Stimulated activated CD4-positive, alpha-beta T cell treated with anti-CD3 and anti-CD28 coated beads, Interleukin-15, amount 100 ng/mL, for 48 hours (primary cell): ENCODE data around the gene VAV2.

ENCODE experiments used
- DNase-seq, 2 donors: peaks; one replicate each; pipeline ENCODE4 v3.0.0-alpha.2; 2020; ENCODE audit warnings: low read depth in 2 of 2

Gene VAV2

DNA sequence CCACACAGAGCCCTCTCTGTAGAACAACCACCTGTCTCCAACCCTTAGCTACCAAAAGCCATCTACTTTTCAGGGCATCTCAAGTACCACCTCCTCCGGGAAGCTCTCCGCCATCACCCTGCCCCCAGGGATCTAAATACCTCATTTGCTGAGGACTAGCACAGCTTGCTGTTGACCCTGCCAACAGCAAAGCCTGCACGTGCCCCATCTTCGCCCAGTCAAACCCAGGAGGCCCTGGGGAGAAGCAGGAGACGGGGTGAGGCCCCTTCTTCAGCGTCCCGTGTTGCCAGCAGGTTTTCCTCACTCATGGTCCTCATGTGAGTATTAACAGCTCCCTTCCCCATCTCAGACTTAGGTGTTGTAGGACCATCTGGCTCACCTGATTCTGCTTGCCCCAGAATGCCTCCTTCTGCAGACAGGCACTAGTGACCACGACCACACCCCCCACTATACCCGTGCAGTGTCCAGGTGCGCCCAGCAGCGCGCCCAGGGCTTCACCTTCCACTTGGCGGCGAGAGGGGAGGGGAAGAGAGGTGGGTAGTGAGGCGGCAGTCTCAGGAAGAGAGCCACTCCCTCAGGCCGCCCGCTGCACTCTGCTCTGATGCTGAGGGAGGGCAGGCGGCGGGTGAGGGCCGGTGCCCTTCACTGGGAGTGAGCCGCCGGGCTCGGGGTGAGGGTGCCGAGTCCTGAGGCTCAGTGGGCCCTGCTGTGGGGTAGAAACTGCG is 11.1 kb downstream of the VAV2 start:
- no peak for DNase-seq

DNA sequence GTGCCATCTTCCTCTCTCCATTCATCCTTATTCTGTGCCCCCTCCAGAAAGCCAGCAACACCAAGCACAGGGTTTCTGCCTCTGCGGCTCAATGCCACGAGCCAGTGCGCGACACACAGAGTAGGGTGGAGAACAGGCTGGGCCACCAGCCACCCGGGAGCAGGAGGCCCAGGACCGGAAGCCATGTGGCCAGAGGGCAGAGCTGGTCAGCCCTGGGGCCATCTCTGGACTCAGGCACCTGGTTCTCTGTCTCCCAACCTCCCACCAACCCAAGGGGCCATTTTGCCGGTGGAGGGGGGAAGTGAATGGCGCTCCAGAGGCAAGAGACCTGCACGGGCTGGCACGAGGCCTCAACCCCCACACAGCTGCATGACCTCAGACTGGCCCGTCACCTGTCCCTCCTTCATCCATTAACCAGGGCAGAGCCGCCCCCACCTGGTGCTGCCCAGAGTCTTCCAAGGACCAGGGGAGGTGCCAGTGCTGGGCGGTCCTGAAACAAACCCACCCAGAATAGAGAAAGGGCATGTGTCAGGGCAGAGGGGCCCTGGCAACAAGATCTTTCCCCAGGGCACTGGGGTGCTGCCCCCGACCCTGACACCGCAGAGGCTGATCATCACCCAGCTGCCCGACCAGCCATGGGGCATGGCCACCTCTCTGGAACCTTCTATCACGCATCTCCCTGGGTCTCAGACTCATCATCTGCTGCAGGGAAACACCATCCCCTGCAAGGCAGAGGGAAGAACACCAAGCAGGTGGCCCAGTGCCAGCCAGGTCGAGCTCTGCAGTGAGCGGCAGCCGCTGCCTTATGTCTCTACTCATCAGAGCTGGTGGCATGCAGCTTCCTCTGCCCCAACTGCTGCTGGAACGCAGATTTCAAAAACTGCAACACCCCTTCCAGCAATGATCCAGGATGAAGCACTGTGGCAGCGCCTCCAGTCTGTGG is 11.9 kb downstream of the VAV2 start:
- DNase-seq, result no peak

DNA sequence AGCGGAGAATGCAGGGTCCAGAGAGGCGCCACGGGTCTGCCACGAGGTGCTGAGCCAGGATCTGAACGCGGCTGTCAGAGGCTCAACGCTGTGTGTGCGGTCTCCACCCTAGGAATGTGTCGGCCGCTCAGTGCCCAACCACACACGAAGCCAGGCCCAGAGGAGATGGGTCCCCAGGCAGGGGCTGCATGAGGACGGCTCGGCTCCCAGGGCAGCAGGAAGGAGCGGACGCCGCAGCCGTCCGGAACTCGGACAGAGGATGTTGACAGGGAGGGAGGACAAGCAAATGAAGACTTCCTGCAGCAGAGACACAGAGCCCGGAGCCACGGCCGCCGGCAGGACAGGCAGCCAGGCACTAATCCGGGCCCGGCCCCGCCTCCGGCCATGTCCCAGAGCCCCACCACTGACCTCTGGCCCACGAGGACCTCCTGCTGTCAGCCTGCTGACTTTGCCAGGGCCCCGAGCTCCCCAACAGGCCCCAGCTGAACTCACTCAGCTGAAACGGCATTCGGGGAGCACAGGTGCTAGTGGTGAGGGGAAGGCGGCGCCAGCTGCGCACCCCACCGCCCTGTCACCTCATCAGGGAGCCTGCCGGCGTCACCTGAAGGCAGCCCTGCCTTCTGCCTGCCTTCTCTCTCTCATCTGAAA is 12.7 kb downstream of the VAV2 start:
- DNase-seq, result no peak

DNA sequence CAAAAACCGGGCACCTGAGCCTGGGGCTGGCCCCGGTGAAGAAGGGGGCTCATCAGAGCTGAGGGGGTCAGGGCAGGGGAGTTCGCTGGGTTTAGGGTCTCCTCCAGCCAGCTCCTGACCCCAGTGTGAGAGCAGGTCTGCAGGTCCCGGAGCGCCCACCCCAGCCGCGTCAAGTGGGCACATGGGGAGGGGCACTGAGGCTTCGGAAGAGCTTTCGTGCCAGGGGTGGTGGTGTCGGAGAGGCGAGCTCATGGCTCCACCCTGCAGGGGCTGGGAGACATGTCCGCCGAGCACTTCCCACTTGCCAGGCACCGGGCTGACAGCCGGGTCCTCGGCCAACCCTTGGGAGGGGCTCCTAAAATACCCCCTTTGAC is 13.2 kb downstream of the VAV2 start:
- no peak for DNase-seq

DNA sequence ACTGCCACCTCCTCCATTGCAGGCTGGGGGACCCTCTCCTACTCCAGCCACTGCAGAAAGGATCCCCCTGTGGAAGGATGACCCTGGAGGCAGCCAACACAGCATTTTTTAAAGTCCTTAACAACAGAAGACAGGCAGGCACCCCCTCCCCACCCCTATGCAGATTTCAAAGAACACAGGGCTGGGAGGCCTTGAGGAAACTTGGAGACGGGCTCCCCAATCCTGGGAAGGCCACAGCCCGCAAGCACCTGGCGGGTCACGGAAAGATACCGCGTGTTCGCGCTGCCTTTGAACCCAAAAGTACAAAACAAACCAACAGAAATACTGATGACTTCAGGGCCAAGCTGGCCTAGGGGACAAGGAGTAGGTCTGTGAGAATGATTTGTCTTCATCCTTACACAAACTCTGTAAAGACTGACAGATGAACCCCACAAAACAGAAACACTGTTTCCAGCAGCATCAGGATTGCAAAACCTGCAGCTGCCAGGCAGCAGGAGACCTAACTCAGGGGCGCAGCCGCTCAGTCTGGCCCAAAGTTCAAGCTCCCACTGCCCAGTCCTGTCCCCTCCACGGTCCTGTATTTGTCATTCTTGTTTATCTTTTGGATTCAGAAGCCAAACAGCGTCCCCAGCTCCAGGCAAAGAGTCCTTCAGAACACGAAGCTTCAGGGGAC is 13.8 kb downstream of the VAV2 start:
- DNase-seq, result no peak

DNA sequence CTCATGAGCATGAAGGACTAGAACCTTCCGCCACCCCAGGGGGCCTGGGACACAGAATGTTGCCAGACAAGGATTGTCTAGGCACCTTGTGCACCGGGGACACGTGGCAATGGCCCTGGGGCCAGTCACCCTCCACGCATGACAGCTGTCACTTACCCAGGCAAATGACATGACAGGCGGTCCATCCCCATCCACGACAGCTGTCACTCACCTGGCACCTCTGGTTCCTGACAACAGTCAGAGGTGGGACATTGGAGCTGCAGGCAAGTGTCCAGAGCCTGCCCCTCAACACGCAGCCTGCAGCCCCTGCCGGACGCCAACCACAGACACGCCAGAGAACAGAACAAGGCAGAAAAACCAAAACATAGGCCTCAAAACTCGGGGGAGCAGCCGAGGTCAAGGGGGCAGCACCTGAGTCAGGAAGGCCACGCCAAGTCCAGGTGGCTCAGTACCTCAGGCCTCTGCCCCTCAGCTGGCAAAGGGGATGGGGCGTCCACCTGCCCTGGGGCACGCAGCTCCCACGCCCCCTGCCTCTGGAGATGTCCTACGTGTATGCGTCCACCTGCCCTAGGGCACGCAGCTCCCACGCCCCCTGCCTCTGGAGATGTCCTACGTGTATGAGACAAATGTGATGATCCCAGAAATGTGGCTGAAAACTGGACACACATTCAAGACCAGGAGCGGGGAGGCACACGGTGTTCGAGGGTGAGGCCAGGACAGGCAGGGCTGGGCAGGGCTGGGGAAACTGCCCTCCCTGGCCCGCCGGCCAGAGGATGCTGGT is 14.5 kb downstream of the VAV2 start:
- no peak for DNase-seq

DNA sequence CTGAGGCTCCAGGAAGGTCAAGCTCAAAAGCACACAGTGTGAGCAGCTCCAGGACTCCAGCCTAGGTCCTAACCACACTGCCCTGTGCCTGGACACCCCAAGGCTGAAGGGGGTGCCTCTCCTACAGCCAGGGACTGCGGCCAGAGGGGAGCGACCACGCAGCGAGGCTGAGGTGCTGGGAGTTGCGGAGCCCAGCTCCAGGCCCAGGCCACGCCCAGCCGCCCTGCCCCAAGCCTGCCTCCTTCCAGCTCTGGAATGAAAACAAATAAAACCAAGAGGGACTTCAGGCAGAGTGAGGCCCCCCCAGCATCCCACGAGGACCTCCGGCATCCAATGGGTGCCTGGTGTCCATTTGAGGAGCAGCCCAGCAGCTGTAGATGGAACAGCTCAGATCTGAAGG is 15.2 kb downstream of the VAV2 start:
- DNase-seq, result no peak

DNA sequence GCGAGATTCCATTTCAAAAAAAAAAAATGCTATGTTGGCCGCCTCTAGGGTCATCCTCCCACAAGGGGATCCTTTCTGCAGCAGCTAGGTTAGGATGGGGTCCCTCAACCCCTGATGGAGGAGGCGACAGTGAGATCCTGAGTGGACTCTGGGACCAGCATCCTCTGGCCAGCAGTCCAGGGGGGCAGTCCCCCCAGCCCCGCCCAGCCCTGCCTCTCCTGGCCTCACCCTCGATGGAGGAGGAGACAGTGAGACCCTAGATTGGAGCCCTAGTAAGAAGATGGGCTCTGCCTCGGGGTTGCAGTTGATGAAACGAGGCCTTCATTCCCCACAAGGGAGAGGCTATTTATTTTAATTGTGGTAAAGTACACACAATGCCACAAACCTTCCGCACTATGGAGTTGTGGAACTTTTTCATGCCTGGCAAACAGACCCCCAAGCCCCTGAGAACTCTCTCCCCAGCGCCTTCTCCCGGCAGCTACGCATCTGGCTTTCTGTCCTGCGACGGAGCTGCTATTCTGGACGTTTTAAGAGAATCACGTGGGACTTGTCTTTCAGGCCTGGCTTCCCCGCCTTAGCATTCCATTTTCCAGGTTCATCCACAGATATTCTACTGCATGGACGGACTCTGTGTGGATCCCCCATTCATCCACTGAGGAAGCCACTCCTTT is 15.8 kb downstream of the VAV2 start:
- no peak for DNase-seq

DNA sequence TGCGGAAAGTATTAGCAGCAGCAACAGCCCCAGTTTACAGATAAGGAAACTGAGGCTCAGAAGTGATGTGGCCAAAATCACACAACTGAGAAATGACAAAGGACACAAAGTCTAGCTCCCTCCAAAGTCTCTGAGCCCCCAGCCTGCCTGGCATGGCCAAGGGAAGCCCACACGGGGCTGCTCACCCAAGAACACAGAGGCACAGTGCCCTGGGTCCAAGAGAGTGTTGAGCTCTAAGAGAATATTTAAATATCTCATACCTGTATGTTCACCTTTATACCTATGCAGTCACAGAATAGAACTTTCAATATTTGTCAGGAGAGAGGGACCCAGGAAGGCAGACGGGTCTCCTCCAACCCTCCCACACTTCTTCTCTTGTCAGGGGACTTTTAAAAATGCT is 16.6 kb downstream of the VAV2 start:
- DNase-seq, result no peak

DNA sequence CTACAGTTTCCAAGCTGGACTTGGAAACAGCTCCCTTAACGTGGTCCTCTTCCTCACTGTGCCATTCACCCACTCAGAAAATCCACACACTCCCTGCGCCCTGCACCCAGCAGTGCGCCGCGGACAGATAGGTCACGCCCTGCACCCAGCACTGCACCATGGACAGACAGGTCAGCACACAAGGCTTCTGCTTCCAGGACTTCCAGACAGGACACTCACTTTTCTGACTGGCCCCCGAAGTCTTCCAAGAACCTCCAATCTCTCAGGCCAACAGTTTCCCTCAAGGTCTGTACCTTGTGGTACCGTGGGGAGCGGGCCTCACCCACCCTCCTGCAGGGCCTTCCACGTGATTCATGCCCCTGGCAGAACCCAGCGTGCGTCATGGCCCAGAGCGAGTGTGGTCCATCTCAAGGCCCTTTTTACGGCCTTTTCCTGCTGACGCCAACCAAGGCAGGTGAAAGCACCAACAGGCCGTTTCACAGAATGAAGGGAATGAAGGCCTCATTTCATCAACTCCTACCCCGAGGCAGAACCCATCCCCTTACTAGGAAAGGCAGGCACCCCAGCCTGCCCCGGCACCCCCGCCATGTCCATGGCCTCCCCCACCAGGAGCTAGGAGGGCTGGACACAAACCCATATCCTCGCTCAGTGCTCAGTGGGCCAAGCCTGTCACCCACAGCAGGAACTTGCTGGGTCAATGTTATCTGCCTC is 17.3 kb downstream of the VAV2 start:
- DNase-seq, result no peak

DNA sequence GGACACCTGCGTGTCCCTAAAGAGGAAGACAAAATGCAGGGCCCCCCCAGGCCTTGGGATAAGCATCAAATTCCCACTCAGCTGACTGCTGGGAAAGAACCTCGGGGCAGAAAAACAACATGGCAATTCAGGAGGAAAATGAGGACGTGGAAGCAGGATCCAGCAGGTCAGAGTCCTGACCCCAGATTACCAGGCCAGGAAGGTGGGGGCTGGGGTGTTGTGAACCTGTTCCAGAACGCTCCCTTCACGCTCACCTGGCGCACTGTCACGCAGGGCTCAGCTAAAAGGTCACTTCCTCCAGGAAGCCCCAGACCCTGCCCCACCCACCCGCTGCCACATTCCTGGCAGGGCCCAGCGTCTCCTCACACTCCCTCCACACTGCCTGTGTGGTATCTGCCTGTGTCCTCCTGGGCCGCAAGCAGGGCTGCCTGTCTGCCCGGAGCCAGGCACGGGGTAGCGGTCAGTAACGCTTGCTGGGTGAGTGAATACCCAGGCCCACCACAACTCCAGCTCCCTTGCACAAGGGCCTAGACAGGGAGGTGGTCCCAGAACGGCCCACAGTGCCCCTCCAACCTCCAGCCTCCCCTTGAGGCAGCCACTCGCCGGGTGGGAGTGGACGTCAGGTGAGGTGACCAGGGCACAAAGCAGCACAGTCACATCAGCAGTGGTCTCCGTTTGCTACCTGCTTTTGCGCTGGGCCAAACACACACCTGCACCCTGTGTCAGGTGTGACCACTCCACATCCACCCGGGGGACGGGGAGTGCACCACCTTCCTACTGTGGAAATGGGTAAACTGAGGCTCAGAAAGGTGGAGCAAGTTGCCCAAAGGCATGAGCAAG is 18.1 kb downstream of the VAV2 start:
- DNase-seq, result no peak

DNA sequence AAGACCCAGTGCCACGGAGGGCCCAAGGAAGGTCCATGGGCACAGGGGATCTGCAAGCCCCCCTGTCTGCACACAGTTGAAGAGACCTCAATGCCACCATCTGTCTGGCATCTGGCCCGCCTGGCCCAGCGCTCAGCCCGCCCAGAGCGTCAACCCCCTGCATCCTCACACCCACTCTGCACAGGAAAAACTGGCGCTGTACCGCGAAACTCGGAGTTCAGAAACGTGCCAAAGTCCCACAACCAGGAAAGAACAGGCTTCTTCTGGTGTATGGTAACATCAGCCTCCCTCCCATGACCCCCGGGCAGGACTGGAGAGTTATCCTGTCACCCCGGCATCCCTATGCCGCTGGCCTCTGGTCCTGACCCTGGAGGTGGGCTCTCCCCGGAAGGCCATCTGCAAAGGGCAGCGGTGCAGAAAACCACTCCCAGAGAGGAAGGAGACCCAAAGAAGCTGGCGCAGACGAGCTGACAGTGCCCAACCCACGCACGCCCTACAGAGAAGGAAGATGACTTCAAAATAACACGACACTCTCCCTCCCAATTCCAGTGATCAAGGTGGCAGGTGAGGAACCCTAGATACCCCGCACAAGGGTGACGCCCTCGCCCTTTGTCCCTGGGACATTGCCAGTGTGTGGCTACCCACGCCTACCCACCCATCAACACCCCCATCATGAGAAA is 18.9 kb downstream of the VAV2 start:
- DNase-seq, result no peak

DNA sequence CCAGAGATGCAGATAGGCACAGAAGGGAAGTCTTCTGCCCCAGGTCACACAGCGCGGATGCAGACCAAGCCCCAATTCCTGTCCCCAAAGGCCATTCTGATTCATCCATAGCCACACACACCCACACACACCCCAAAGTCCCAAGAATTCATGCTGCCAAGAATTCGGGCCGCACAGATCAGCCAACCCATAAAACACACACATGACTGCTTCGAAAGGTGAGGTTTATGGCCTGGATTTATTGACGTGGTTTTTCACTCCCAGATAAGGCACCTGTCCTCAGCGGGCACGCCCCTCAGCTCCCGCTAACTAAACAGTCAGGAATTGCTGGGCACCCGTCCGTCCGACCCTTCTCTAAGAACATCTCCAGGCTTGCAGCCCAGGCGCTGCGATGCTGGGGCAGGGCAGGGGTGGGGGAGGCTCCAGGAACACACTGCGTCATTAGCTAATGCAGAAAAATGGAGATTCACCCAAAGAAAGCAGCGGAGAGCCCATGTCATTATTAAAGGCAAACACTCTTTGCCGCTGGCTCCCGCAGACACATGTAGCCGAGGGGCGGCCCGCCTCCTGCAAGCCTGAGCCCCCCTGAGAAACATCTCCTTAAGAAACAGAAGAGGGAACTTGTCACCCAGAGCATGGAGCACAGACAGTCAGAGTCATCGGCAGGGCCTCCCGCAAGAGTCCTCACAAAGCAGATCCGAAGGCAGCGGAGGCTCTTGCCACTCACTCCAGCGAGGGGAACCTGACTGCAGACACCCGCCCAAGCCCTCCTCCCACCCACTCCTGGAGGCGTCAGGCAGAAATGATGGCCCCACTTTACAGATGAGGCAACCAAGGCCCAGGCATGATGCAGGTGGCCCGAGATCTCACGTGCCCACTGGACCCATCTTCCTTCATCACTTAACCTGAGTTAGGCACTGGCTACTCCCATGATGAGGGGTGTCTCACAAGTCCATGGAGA is 19.9 kb downstream of the VAV2 start:
- DNase-seq, result no peak

DNA sequence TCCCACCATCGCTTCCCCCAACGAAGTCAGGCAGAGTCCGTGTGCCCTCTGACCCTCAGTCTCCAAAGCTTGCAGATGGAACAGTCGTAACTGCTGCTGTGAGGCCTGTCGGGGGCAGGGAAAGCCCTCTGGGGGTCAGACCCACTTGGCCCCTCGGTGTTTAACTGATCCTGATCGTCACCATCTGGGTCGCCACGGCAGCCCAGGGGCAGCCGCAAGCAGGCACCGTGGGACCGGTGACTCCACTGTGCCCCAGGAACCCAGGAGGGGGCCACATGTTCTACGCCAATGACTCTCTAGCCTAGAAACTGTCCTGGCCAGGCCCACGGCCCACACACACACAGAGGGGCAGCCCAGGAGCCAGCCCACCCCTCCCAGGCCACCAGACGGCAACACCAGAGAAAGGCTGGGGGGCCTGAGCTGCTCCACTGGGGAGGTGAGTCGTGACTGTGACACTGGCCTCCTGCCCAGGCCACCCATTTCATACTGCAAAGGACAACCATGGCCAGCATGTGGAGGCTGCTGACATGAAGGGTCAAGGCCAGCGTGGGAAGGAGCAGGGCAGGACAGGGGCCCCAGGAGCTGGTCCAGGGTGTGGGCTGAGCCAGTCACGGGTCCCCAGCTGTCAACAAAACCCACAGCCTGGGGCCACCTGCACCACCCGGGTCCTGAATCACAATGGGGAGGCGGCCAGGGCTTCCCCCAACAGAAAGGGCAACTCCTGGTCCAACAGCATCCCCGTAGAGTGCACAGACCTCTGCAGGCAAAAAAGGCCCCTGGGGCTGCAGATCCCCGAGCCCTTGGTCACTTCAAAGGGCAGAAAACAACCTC is 20.8 kb downstream of the VAV2 start:
- no peak for DNase-seq

DNA sequence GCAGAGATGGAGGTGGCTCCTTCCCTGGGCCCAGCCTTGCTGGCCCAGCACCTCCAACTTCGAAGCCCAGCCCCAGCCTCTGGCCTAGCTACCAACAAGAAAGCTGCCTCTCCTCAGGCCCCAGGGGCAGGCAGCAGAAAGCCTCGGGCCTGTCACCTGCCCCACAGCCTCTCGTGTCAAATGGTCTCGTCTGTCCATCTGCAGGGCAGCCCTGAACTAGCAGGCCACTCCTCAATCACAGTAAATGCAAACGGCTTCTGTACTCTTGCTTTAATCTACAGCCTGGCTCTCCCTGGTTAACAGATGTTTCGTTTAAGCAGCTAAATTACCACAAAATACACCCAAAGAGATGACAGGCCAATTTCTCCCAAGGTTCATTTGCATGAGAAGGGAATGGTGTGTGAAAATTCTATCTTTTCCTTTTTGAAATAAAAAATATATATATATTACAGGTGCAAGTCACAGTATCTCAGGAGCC is 21.5 kb downstream of the VAV2 start:
- no peak for DNase-seq
